Kasumi-1 (cell line): ENCODE data around the gene SLC34A1.

Source experiments
- DNase-seq, 2 experiments: peaks; one replicate each; lab custom pipeline; 2025; lab: John Stamatoyannopoulos, UW

Gene SLC34A1

GRCh38 chr5:177388521-177389052 is 4.4 kb downstream of the SLC34A1 start:
- DNase-seq, result no peak

GRCh38 chr5:177389241-177390169 is 5.3 kb downstream of the SLC34A1 start:
- DNase-seq, result peak; percentile 25 to 51

GRCh38 chr5:177390363-177391300 is 6.4 kb downstream of the SLC34A1 start:
- peak; percentile 89 to 92 for DNase-seq

GRCh38 chr5:177392765-177393164 is 8.5 kb downstream of the SLC34A1 start:
- no peak for DNase-seq

GRCh38 chr5:177393206-177393765 is 9.1 kb downstream of the SLC34A1 start:
- DNase-seq, result peak; percentile 61 to 64

GRCh38 chr5:177393990-177394389 is 9.8 kb downstream of the SLC34A1 start:
- DNase-seq, result no peak

- DNase-seq, result no peak
Measured at GRCh38 chr5:177396078-177396477, 11.8 kb downstream of the SLC34A1 start.

GRCh38 chr5:177396807-177397206 is 12.6 kb downstream of the SLC34A1 start:
- DNase-seq, result no peak

GRCh38 chr5:177397875-177398390 is 13.7 kb downstream of the SLC34A1 start:
- no peak for DNase-seq

GRCh38 chr5:177399997-177400868 is 16.0 kb downstream of the SLC34A1 start, which contains the start of gene PFN3:
PFN3 (minus strand) TSS chr5:177400661; CDS start chr5:177400576, 85 bp downstream.
- DNase-seq, result no peak

- peak; percentile 34 to 41 for DNase-seq
Measured at GRCh38 chr5:177402271-177403043, 18.2 kb downstream of the SLC34A1 start.

- no peak for DNase-seq
Measured at GRCh38 chr5:177403102-177403791, 19.0 kb downstream of the SLC34A1 start.

- peak; percentile 56 for DNase-seq
Measured at GRCh38 chr5:177403792-177404640, 19.8 kb downstream of the SLC34A1 start.

- DNase-seq, result no peak
Measured at GRCh38 chr5:177404641-177405179, 20.5 kb downstream of the SLC34A1 start.

- DNase-seq, result no peak
Measured at GRCh38 chr5:177405312-177405711, 21.1 kb downstream of the SLC34A1 start.

- peak; percentile 52 to 55 for DNase-seq
Measured at GRCh38 chr5:177405805-177406204, 21.6 kb downstream of the SLC34A1 start.

GRCh38 chr5:177409043-177409801 is 25.0 kb downstream of the SLC34A1 start, which contains the start of gene F12:
F12 (minus strand) TSS chr5:177409564; CDS start chr5:177409527, 37 bp downstream.
- DNase-seq, result no peak
